GM19240 (cell line): Measurements from ENCODE around the gene TRIM21.
A peak's percentile ranks its signal among the peaks of the same experiment; 100 is the strongest.
"Not testable (repeated sequence)": the region's sequence is repeated elsewhere in the genome, so short reads cannot be mapped to it uniquely, and the experiment has no call there.

ENCODE experiments used
- DNase-seq: peaks from one replicate; pipeline ENCODE4 v3.0.0; 2011; ENCODE audit warnings: low spot score; ENCODE audit not compliant: insufficient read length

TRIM21 gene

GRCh38 chr11:4393209-4393857 lies at the start of gene TRIM21:
TSS of gene TRIM21 (minus strand) at chr11:4393702. CDS start at chr11:4390409, 3,293 bp downstream.
- peak; percentile 73 for DNase-seq

- no peak for DNase-seq
These were observed 48.0 kb upstream of the TRIM21 start for GRCh38 chr11:4441515-4441914.

- DNase-seq = no peak
These were observed 42.9 kb upstream of the TRIM21 start for GRCh38 chr11:4436411-4436810.

- DNase-seq = no peak
These were observed 40.4 kb upstream of the TRIM21 start for GRCh38 chr11:4433856-4434255.

GRCh38 chr11:4430051-4430450 lies 36.5 kb upstream of the TRIM21 start:
- DNase-seq = no peak

GRCh38 chr11:4418403-4418802 lies 24.9 kb upstream of the TRIM21 start:
- no peak for DNase-seq

- DNase-seq = no peak
These were observed 23.3 kb upstream of the TRIM21 start for GRCh38 chr11:4416816-4417215.

- no peak for DNase-seq
These were observed 22.8 kb upstream of the TRIM21 start for GRCh38 chr11:4416306-4416705.

GRCh38 chr11:4406206-4406605 lies 12.7 kb upstream of the TRIM21 start:
- not testable (repeated sequence) for DNase-seq

- no peak for DNase-seq
These were observed 339 bp upstream of the TRIM21 start for GRCh38 chr11:4393858-4394223.

GRCh38 chr11:4388221-4388620 lies 5.3 kb downstream of the TRIM21 start:
- no peak for DNase-seq

- no peak for DNase-seq
These were observed 7.3 kb downstream of the TRIM21 start for GRCh38 chr11:4385978-4386740.

- DNase-seq = no peak
These were observed 11.6 kb downstream of the TRIM21 start for GRCh38 chr11:4381901-4382300.

- no peak for DNase-seq
These were observed 17.9 kb downstream of the TRIM21 start for GRCh38 chr11:4375431-4376140.

- no peak for DNase-seq
These were observed 23.3 kb downstream of the TRIM21 start for GRCh38 chr11:4370166-4370565.

- DNase-seq = no peak
These were observed 25.2 kb downstream of the TRIM21 start, which contains the start of gene OR52B4 for GRCh38 chr11:4368286-4368685. TSS of gene OR52B4 (minus strand) at chr11:4368386. CDS start at chr11:4368295, 91 bp downstream.

- not testable (repeated sequence) for DNase-seq
These were observed 45.4 kb downstream of the TRIM21 start for GRCh38 chr11:4348142-4348541.

- DNase-seq = not testable (repeated sequence)
These were observed 48.1 kb downstream of the TRIM21 start for GRCh38 chr11:4345366-4345765.
